BJ (cell line): ENCODE results near the gene RASGRF2. TPM values are rescaled to one million over a fixed set of nuclear protein-coding genes. Genes with fewer than 3 reads are reported as not detected.

Experiments used
- CTCF ChIA-PET: fragments of 350-600 bp; formaldehyde crosslinking; extraction: SDS; loops from one replicate; lab custom pipeline; 2021; ENCODE audit warnings: antibody characterized with exemption, inconsistent platforms; lab: Yijun Ruan, JAX
- POLR2A ChIA-PET: fragments of 300-600 bp; sonication (Branson Sonifier 250); formaldehyde crosslinking; extraction: SDS; loops from one replicate; lab custom pipeline; 2021; ENCODE audit warnings: antibody characterized with exemption; lab: Charles Lee
- DNase-seq: peaks from one replicate; pipeline ENCODE4 v3.0.0-alpha.2; 2011; ENCODE audit warnings: low read depth
- H3K27me3 ChIP-seq: 2 replicates; pipeline ENCODE4 v1.6.0; 2011; ENCODE audit warnings: low read length; ENCODE audit not compliant: control insufficient read depth, insufficient read depth
- H3K36me3 ChIP-seq: 2 replicates; pipeline ENCODE4 v1.5.1; 2011; ENCODE audit warnings: low read length; ENCODE audit not compliant: control insufficient read depth, insufficient read depth
- H3K4me3 ChIP-seq: 2 replicates; pipeline ENCODE4 v1.5.1; 2011; ENCODE audit warnings: low read depth, mild to moderate bottlenecking, control low read depth, low read length
- CTCF ChIP-seq: IDR thresholded peaks from 2 replicates; pipeline ENCODE4 v1.5.1; 2011; ENCODE audit warnings: low read depth, mild to moderate bottlenecking, control low read depth, inconsistent platforms, low read length, moderate library complexity; ENCODE audit not compliant: insufficient read depth
- polyA plus RNA-seq: library from polyadenylated mRNA; depleted of rRNA; stranded (reverse); fragments of >200 nt; gene quantifications from 2 replicates; pipeline ENCODE4 v1.2.3, GENCODE V29; 2011

The RASGRF2 gene
- polyA plus RNA-seq, 1 experiment = 0.85 TPM

GRCh38 chr5:81226286-81226685 is 266.1 kb downstream of the RASGRF2 start:
- no peaks in the 10 kb centered on the region for H3K36me3 ChIP-seq
- TF ChIP-seq CTCF = no peak
- DNase-seq = no peak
- CTCF ChIA-PET = no interaction called here
- no peaks in the 10 kb centered on the region for H3K27me3 ChIP-seq
- POLR2A ChIA-PET = no interaction called here
- H3K4me3 ChIP-seq = no peak overlapping the region

GRCh38 chr5:81226949-81227348 is 266.8 kb downstream of the RASGRF2 start:
- Histone ChIP-seq H3K27me3 (no peaks in the 10 kb centered on the region), H3K4me3 (no peak overlapping the region), H3K36me3 (no peaks in the 10 kb centered on the region)
- no peak for DNase-seq
- ChIA-PET POLR2A (interaction anchor here (0.6 kb wide), 1 partner anchor 525 kb away, joined by 4 read pairs; no protein-coding TSS in a partner anchor), CTCF (interaction anchor here (0.9 kb wide), 1 partner anchor 24 kb away, joined by 3 read pairs; no protein-coding TSS in a partner anchor)
- TF ChIP-seq CTCF = no peak

GRCh38 chr5:81228084-81228483 is 267.9 kb downstream of the RASGRF2 start:
- POLR2A ChIA-PET = no interaction called here
- no peaks in the 10 kb centered on the region for H3K36me3 ChIP-seq
- H3K4me3 ChIP-seq = no peak overlapping the region
- no peaks in the 10 kb centered on the region for H3K27me3 ChIP-seq
- no peak for TF ChIP-seq CTCF
- CTCF ChIA-PET = interaction anchor here (0.8 to 1.8 kb wide), 3 partner anchors 19 to 42 kb away, joined by 3 read pairs; no protein-coding TSS in a partner anchor
- no peak for DNase-seq

GRCh38 chr5:81230416-81230815 is 270.3 kb downstream of the RASGRF2 start:
- Histone ChIP-seq H3K36me3 (no peaks in the 10 kb centered on the region), H3K27me3 (no peaks in the 10 kb centered on the region), H3K4me3 (no peak overlapping the region)
- ChIA-PET CTCF (interaction anchor here (1.6 kb wide), 1 partner anchor 9 kb away, joined by 3 read pairs; no protein-coding TSS in a partner anchor), POLR2A (no interaction called here)
- no peak for TF ChIP-seq CTCF
- DNase-seq = no peak

- Histone ChIP-seq H3K27me3 (no peaks in the 10 kb centered on the region), H3K36me3 (no peaks in the 10 kb centered on the region), H3K4me3 (no peak overlapping the region)
- POLR2A ChIA-PET = no interaction called here
- peak; percentile 4 for DNase-seq
- CTCF ChIA-PET = no interaction called here
- TF ChIP-seq CTCF = no peak
Measured at GRCh38 chr5:81232464-81233079, 272.4 kb downstream of the RASGRF2 start.
